ENCODE results near the gene KDM3B. TPM values are rescaled to one million over a fixed set of nuclear protein-coding genes. Genes with fewer than 3 reads are reported as not detected.

KDM3B gene
- total RNA-seq, 1 experiment from 2014 or later = 89.2 TPM

- Histone ChIP-seq H2BK120ac (ENCODE audit: low read depth, low read length, poor library complexity, severe bottlenecking) (no peak overlapping the region), H3K23ac (ENCODE audit: insufficient read length, low read depth, low read length) (no peak overlapping the region), H3K79me1 (ENCODE audit: insufficient read depth, low read depth, low read length, poor library complexity, severe bottlenecking) (peaks cover 5% of the 10 kb centered on the region), H3K18ac (ENCODE audit: insufficient read length, low read depth, low read length) (no peak overlapping the region), H3K27ac (ENCODE audit: insufficient read length, low read depth, low read length) (no peak overlapping the region), H2BK12ac (ENCODE audit: insufficient read length, low read depth, low read length) (no peak overlapping the region), H2AFZ (ENCODE audit: low read length) (no peak overlapping the region), H3K4ac (ENCODE audit: low read depth, low read length) (no peak overlapping the region), H2BK20ac (ENCODE audit: low read depth, low read length, poor library complexity, severe bottlenecking) (no peak overlapping the region), H4K20me1 (ENCODE audit: control insufficient read depth, insufficient read depth, insufficient read length) (peaks cover 3% of the 10 kb centered on the region), H3T11ph (ENCODE audit: low read length) (no peak overlapping the region), H3K9ac (ENCODE audit: extremely low read depth, insufficient read length, low read length) (no peak overlapping the region), H3K27me3 (ENCODE audit: insufficient read depth, low read length) (no peaks in the 10 kb centered on the region), H3K79me2 (ENCODE audit: insufficient read depth, low read length) (peaks cover 12% of the 10 kb centered on the region; the same call in 1 of the 2 replicates), H4K91ac (ENCODE audit: insufficient read length, low read depth, low read length) (no peak overlapping the region), H2BK5ac (ENCODE audit: insufficient read length, low read length) (no peak overlapping the region), H3K4me1 (ENCODE audit: insufficient read depth, low read length) (no peaks in the 10 kb centered on the region), H4K5ac (ENCODE audit: insufficient read length, low read depth, low read length) (no peak overlapping the region), H2AK5ac (ENCODE audit: insufficient read length, low read length) (no peak overlapping the region), H3K14ac (ENCODE audit: insufficient read depth, low read length) (no peak overlapping the region), H4K8ac (replicated peaks; ENCODE audit: insufficient read length, low read depth, low read length) (no peak overlapping the region), H3K56ac (ENCODE audit: insufficient read length, low read depth, low read length) (no peak overlapping the region), H2BK15ac (ENCODE audit: low read depth, low read length) (no peak overlapping the region), H3K4me2 (ENCODE audit: insufficient read depth, insufficient read length, low read length) (no peak overlapping the region), H3K23me2 (ENCODE audit: insufficient read length, low read depth, low read length, poor library complexity, severe bottlenecking) (no peaks in the 10 kb centered on the region), H3K9me3 (ENCODE audit: control insufficient read depth, low read depth, low read length) (no peaks in the 10 kb centered on the region)
- no peak overlapping the region for H3K4me3 Mint-ChIP-seq
- peaks cover 7 to 12% of the 10 kb centered on the region in 2 experiments; a peak in 3 of 4 replicates for H3K4me1 Mint-ChIP-seq
- no CpG with 5 or more reads among the region's 32 CpGs for WGBS (ENCODE audit: extremely low coverage, insufficient read length, low lambda C conversion rate)
- no peaks in the 10 kb centered on the region for H3K27me3 Mint-ChIP-seq (ENCODE audit: low read depth)
- peaks cover 63 to 79% (median 74%) of the 10 kb centered on the region in 3 experiments for H3K36me3 Mint-ChIP-seq (ENCODE audit: insufficient read depth in 1 of 3, low read depth in 3 of 3)
- no peak for TF ChIP-seq CTCF (conservative IDR thresholded peaks at IDR 0.05)
- DNase-seq = no peak
- H3K27ac Mint-ChIP-seq = no peak overlapping the region
- no peaks in the 10 kb centered on the region for H3K9me3 Mint-ChIP-seq
These were observed 7.4 kb upstream of the KDM3B start for GRCh38 chr5:138344887-138345622.
